H1 (cell line): ENCODE data around the gene NLRP10. TPM values are rescaled to one million over a fixed set of nuclear protein-coding genes. Genes with fewer than 3 reads are reported as not detected.
A peak's percentile ranks its signal among the peaks of the same experiment; 100 is the strongest.
"Not testable (repeated sequence)": the region's sequence is repeated elsewhere in the genome, so short reads cannot be mapped to it uniquely, and the experiment has no call there.

Experiments used
- CTCF ChIA-PET: fragments of 300-600 bp; sonication (Branson Sonifier 250); formaldehyde crosslinking; loops from one replicate; lab custom pipeline; 2021; ENCODE audit not compliant: partially characterized antibody; lab: Charles Lee
- POLR2A ChIA-PET: fragments of 300-600 bp; sonication (Branson Sonifier 250); formaldehyde crosslinking; loops from one replicate; lab custom pipeline; 2021; ENCODE audit warnings: inconsistent platforms; ENCODE audit not compliant: partially characterized antibody; lab: Charles Lee
- DNase-seq, 2 experiments: peaks; one replicate each; pipeline versions ENCODE4 v3.0.0 to v3.0.0-alpha.2; 2010 to 2022; ENCODE audit warnings: low spot score in 2 of 2, low read depth in 1 of 2, mixed read lengths in 1 of 2
- FAIRE-seq: peaks from 2 replicates; lab custom pipeline; 2011; peaks lifted over from hg19 to GRCh38; lab: Jason Lieb, UNC
- H2AFZ ChIP-seq: 2 replicates; pipeline ENCODE4 v1.8.1; 2012; ENCODE audit warnings: low read length, inconsistent platforms
- H2AK5ac ChIP-seq: 2 replicates; pipeline ENCODE4 v1.6.1; 2013; ENCODE audit warnings: low read depth, low read length
- H2BK120ac ChIP-seq: replicated peaks from 2 replicates; pipeline ENCODE3; 2013; ENCODE audit warnings: low read depth, low read length, inconsistent platforms
- H2BK12ac ChIP-seq: 2 replicates; pipeline ENCODE4 v1.6.1; 2013; ENCODE audit warnings: low read depth, low read length
- H2BK15ac ChIP-seq: 2 replicates; pipeline ENCODE4 v1.6.1; 2013; ENCODE audit warnings: low read length
- H2BK20ac ChIP-seq: 2 replicates; pipeline ENCODE4 v1.6.1; 2013; ENCODE audit warnings: low read length
- H2BK5ac ChIP-seq: 2 replicates; pipeline ENCODE4 v1.6.1; 2013; ENCODE audit warnings: low read depth, low read length
- H3K14ac ChIP-seq: 2 replicates; pipeline ENCODE4 v1.6.1; 2013; ENCODE audit warnings: inconsistent platforms; ENCODE audit not compliant: insufficient read length
- H3K18ac ChIP-seq: 2 replicates; pipeline ENCODE4 v1.6.1; 2013; ENCODE audit warnings: low read length; ENCODE audit errors: extremely low read depth
- H3K23ac ChIP-seq: 2 replicates; pipeline ENCODE4 v1.6.1; 2013; ENCODE audit warnings: inconsistent platforms; ENCODE audit not compliant: insufficient read length
- H3K23me2 ChIP-seq: 2 replicates; pipeline ENCODE4 v1.6.1; 2013; ENCODE audit warnings: low read depth, low read length
- H3K27ac ChIP-seq: 2 replicates; pipeline ENCODE4 v1.6.1; 2011; ENCODE audit warnings: low read depth, low read length, inconsistent platforms
- H3K27me3 ChIP-seq, 4 experiments: replicated peaks in 1 of 4; 1 replicate in 1 of 4; 2 replicates in 3 of 4; pipeline versions ENCODE4 v1.6.1 to v1.8.1; 2011 to 2013; ENCODE audit warnings: low read length in 3 of 4, mild to moderate bottlenecking in 3 of 4, inconsistent platforms in 2 of 4, mixed read lengths in 2 of 4, moderate library complexity in 1 of 4; ENCODE audit not compliant: control insufficient read depth in 3 of 4, insufficient read depth in 3 of 4; ENCODE audit errors: extremely low read depth in 1 of 4
- H3K36me3 ChIP-seq, 4 experiments: 2 replicates each; pipeline versions ENCODE4 v1.6.1 to v1.8.1; 2011 to 2013; ENCODE audit warnings: mild to moderate bottlenecking in 4 of 4, low read length in 3 of 4, moderate library complexity in 2 of 4, control low read depth in 1 of 4, inconsistent platforms in 1 of 4; ENCODE audit not compliant: insufficient read depth in 4 of 4, control insufficient read depth in 2 of 4
- H3K4ac ChIP-seq: replicated peaks from 2 replicates; pipeline ENCODE3; 2013; ENCODE audit warnings: low read length, low read depth, mixed read lengths, inconsistent platforms; ENCODE audit not compliant: insufficient read length
- H3K4me1 ChIP-seq, 4 experiments: replicated peaks in 1 of 4; 1 replicate in 1 of 4; 2 replicates in 3 of 4; pipeline versions ENCODE4 v1.6.1 to v1.8.1; 2011 to 2013; ENCODE audit warnings: low read length in 3 of 4, inconsistent platforms in 2 of 4, mixed read lengths in 1 of 4; ENCODE audit not compliant: insufficient read depth in 4 of 4, control insufficient read depth in 3 of 4
- H3K4me2 ChIP-seq, 2 experiments: 2 replicates each; pipeline versions ENCODE4 v1.6.1 to v1.8.1; 2011 to 2013; ENCODE audit warnings: low read depth in 2 of 2, low read length in 2 of 2, control low read depth in 1 of 2, inconsistent platforms in 1 of 2, mild to moderate bottlenecking in 1 of 2; ENCODE audit not compliant: insufficient read depth in 1 of 2
- H3K4me3 ChIP-seq, 4 experiments: fragments of 200-600, 300-600 bp in 1 of 4; sonication (generic), shearing (Covaris generic), sonication (Bioruptor Twin) in 1 of 4; 2 replicates each; pipeline versions ENCODE4 v1.5.1 to v1.8.1; 2011 to 2016; ENCODE audit warnings: low read length in 4 of 4, low read depth in 3 of 4, control low read depth in 2 of 4, inconsistent platforms in 2 of 4, mild to moderate bottlenecking in 2 of 4, mixed read lengths in 1 of 4, moderate library complexity in 1 of 4; ENCODE audit not compliant: insufficient read depth in 2 of 4; ENCODE audit errors: extremely low read depth in 1 of 4
- H3K56ac ChIP-seq: replicated peaks from 2 replicates; pipeline ENCODE3; 2013; ENCODE audit warnings: low read depth, mild to moderate bottlenecking, mixed read lengths, low read length, inconsistent platforms; ENCODE audit not compliant: insufficient read length
- H3K79me1 ChIP-seq: 2 replicates; pipeline ENCODE4 v1.6.1; 2013; ENCODE audit warnings: low read depth, low read length, control low read depth
- H3K79me2 ChIP-seq, 2 experiments: 2 replicates each; pipeline versions ENCODE4 v1.6.1 to v1.8.1; 2012 to 2013; ENCODE audit warnings: low read length in 2 of 2, mild to moderate bottlenecking in 2 of 2, inconsistent platforms in 1 of 2; ENCODE audit not compliant: insufficient read depth in 2 of 2, control insufficient read depth in 1 of 2
- H3K9ac ChIP-seq, 4 experiments: replicated peaks in 1 of 4; 1 replicate in 1 of 4; 2 replicates in 3 of 4; pipeline versions ENCODE4 v1.6.1 to v1.8.1; 2011 to 2013; ENCODE audit warnings: low read depth in 3 of 4, low read length in 3 of 4, control low read depth in 2 of 4, mild to moderate bottlenecking in 2 of 4, moderate library complexity in 2 of 4, inconsistent platforms in 1 of 4; ENCODE audit errors: extremely low read depth in 1 of 4
- H3K9me3 ChIP-seq, 2 experiments: 2 replicates each; pipeline versions ENCODE4 v1.6.1 to v1.8.1; 2012 to 2013; ENCODE audit warnings: mild to moderate bottlenecking in 2 of 2, moderate library complexity in 2 of 2, control low read depth in 1 of 2, inconsistent platforms in 1 of 2, low read depth in 1 of 2, low read length in 1 of 2, mixed read lengths in 1 of 2; ENCODE audit not compliant: insufficient read depth in 2 of 2
- H4K20me1 ChIP-seq, 2 experiments: replicated peaks in 1 of 2; 2 replicates each; pipeline versions ENCODE3 to v1.8.1; 2011 to 2013; ENCODE audit warnings: inconsistent platforms in 2 of 2, low read length in 2 of 2, mild to moderate bottlenecking in 1 of 2; ENCODE audit not compliant: insufficient read depth in 2 of 2, control insufficient read depth in 1 of 2
- H4K5ac ChIP-seq: 2 replicates; pipeline ENCODE4 v1.6.1; 2013; ENCODE audit warnings: low read length, low read depth, mixed read lengths, inconsistent platforms; ENCODE audit not compliant: insufficient read length
- H4K8ac ChIP-seq: 2 replicates; pipeline ENCODE4 v1.8.0; 2013; ENCODE audit warnings: mild to moderate bottlenecking, moderate library complexity, low read length, inconsistent platforms; ENCODE audit not compliant: insufficient read depth; ENCODE audit errors: extremely low read depth
- H4K91ac ChIP-seq: replicated peaks from 2 replicates; pipeline ENCODE3; 2013; ENCODE audit warnings: low read length, mixed read lengths, inconsistent platforms; ENCODE audit not compliant: insufficient read length
- KDM5A ChIP-seq: fragments of 200-600 bp; IDR thresholded peaks from 2 replicates; pipeline ENCODE4 v1.7.1; 2012; ENCODE audit warnings: mild to moderate bottlenecking, low read length, inconsistent platforms, mixed read lengths
- PHF8 ChIP-seq: fragments of 200-600 bp; sonication (generic); conservative IDR thresholded peaks from 2 replicates; pipeline ENCODE4 v1.7.1; 2012; ENCODE audit warnings: low read depth, mild to moderate bottlenecking, inconsistent platforms, low read length, moderate library complexity
- WGBS, 2 experiments: shearing (Covaris generic) in 1 of 2; methylation state at CpG; one replicate each; pipeline versions ENCODE4 v1.1.6 to v1.1.7; 2013 to 2015; ENCODE audit warnings: low lambda C conversion rate in 2 of 2, mixed read lengths in 2 of 2, inconsistent platforms in 1 of 2, low coverage in 1 of 2, missing lambda C conversion rate in 1 of 2; ENCODE audit not compliant: insufficient replicate concordance in 2 of 2, insufficient coverage in 1 of 2, insufficient read length in 1 of 2; ENCODE audit errors: extremely low coverage in 1 of 2, missing lambda C conversion rate in 1 of 2; 5-methylcytosine and 5-hydroxymethylcytosine counted together
- polyA plus RNA-seq, 7 experiments: library from polyadenylated mRNA; depleted of rRNA in 3 of 7; stranded (reverse) in 5 of 7; unstranded in 2 of 7; fragments of >200 nt in 5 of 7; fragments of 200-250 nt in 2 of 7; gene quantifications; 1 replicate in 5 of 7; 2 replicates in 1 of 7; 4 replicates in 1 of 7; pipeline versions ENCODE4 v1.2.1 to v1.2.3, GENCODE V29; 2011 to 2013; ENCODE audit warnings: missing spikeins in 2 of 7, mixed read lengths in 2 of 7
- total RNA-seq: library from RNA; stranded (reverse); fragmentation: NEBNext Ultra II Directional; extraction: Animal tissue kit (Norgen Biotek cat#: 25700); gene quantifications from 2 replicates; pipeline ENCODE4 v1.2.1, GENCODE V29; 2021

NLRP10 gene
- total and polyA plus RNA-seq, 2 of the 8 experiments (the other 6 are each of a cell fraction or from before 2014, with no cell fraction given) = 0.71 TPM; not detected in 1

- POLR2A ChIA-PET = interaction anchor here (1.0 to 2.4 kb wide), 15 partner anchors 8 to 112 kb away, joined by 3 to 58 read pairs (median 4); no protein-coding TSS in a partner anchor
- Histone ChIP-seq H3K4me3 (peak overlapping the region; percentile 73 to 99 (median 86)), H3K4ac (peak overlapping the region; percentile 91), H3K9ac (peak overlapping the region; percentile 73 to 95 (median 83)), H3K36me3 (peaks cover 0 to 26% (median 11%) of the 10 kb centered on the region in 4 experiments; a peak in 7 of 8 replicates), H3K4me2 (peak overlapping the region; percentile 85 to 91), H3K79me2 (peaks cover 10 to 32% of the 10 kb centered on the region in 2 experiments)
- not testable (repeated sequence) for H3K27me3 ChIP-seq, H4K91ac ChIP-seq, H2AK5ac ChIP-seq, H3K9me3 ChIP-seq, H3K14ac ChIP-seq, H2BK5ac ChIP-seq, H3K18ac ChIP-seq, H3K23ac ChIP-seq, H4K20me1 ChIP-seq, H3K27ac ChIP-seq, H3K79me1 ChIP-seq, H2BK120ac ChIP-seq, H2BK20ac ChIP-seq, H2BK15ac ChIP-seq, H4K8ac ChIP-seq, H2BK12ac ChIP-seq, H2AFZ ChIP-seq, H4K5ac ChIP-seq, H3K56ac ChIP-seq, DNase-seq, H3K23me2 ChIP-seq, FAIRE-seq, H3K4me1 ChIP-seq
- CTCF ChIA-PET = interaction anchor here (0.5 to 6.0 kb wide), 18 partner anchors 10 to 1282 kb away, joined by 3 to 127 read pairs (median 6); partner anchors contain the start of gene NLRP10
- TF ChIP-seq PHF8 = peak; percentile 37
- 0 out of 2 replicates have a peak, but pooled peaks have one; percentile 15 for TF ChIP-seq KDM5A
- 1 to 100% methylated on average over 1 to 9 of the region's 13 CpGs for WGBS, 2 experiments
These were observed 22.3 kb upstream of the NLRP10 start for GRCh38 chr11:7987560-7987883.
